ENCODE data around the gene METTL14.

Gene METTL14

GRCh38 chr4:118761397-118762016, 76.3 kb downstream of the METTL14 start:
- no peak overlapping the region for H3K4me3 ChIP-seq (ENCODE audit: low read depth, low read length)
- no peak for TF ChIP-seq CTCF (IDR thresholded peaks at IDR 0.05; ENCODE audit: low read depth, low read length)
- DNase-seq (ENCODE audit: low read depth, low spot score) = no peak
- in situ Hi-C loops (cut with HindIII; ENCODE audit: low sequenced_read_pairs) = no loop called here

- TF ChIP-seq CTCF (IDR thresholded peaks at IDR 0.05; ENCODE audit: low read depth, low read length) = no peak
- no peak overlapping the region for H3K4me3 ChIP-seq (ENCODE audit: low read depth, low read length)
- in situ Hi-C loops (cut with HindIII; ENCODE audit: low sequenced_read_pairs) = no loop called here
- DNase-seq (ENCODE audit: low read depth, low spot score) = no peak
Observed at GRCh38 chr4:118762155-118762554, 77.0 kb downstream of the METTL14 start.

- no peak overlapping the region for H3K4me3 ChIP-seq (ENCODE audit: low read depth, low read length)
- no peak for TF ChIP-seq CTCF (IDR thresholded peaks at IDR 0.05; ENCODE audit: low read depth, low read length)
- in situ Hi-C loops (cut with HindIII; ENCODE audit: low sequenced_read_pairs) = no loop called here
- no peak for DNase-seq (ENCODE audit: low read depth, low spot score)
Observed at GRCh38 chr4:118762730-118763477, 77.7 kb downstream of the METTL14 start.

All from astrocyte of the spinal cord (primary cell).